Thymus (tissue), 11 donors: Measurements from ENCODE around the gene HVCN1. TPM values are rescaled to one million over a fixed set of nuclear protein-coding genes. Genes with fewer than 3 reads are reported as not detected.

Experiments used
- DNase-seq, 9 donors: peaks; one replicate each; pipeline ENCODE4 v3.0.0-alpha.2; 2013; ENCODE audit warnings: low spot score in 9 of 9, low read depth in 6 of 9, missing footprints in 1 of 9
- H3K27ac ChIP-seq, 2 donors: one replicate each; pipeline ENCODE4 v1.5.1; 2013; ENCODE audit warnings: control low read depth in 1 of 2, low read depth in 1 of 2, low read length in 1 of 2, mild to moderate bottlenecking in 1 of 2, moderate library complexity in 1 of 2
- H3K27me3 ChIP-seq, 2 donors: one replicate each; pipeline ENCODE4 v1.5.1; 2013; ENCODE audit warnings: low read length in 1 of 2; ENCODE audit not compliant: control insufficient read depth in 2 of 2, insufficient read depth in 1 of 2
- H3K36me3 ChIP-seq, 2 donors: one replicate each; pipeline ENCODE4 v1.5.1; 2013; ENCODE audit warnings: low read length in 1 of 2, mild to moderate bottlenecking in 1 of 2, moderate library complexity in 1 of 2; ENCODE audit not compliant: control insufficient read depth in 2 of 2, insufficient read depth in 2 of 2
- H3K4me1 ChIP-seq, 2 donors: one replicate each; pipeline ENCODE4 v1.5.1; 2013; ENCODE audit warnings: low read length in 2 of 2; ENCODE audit not compliant: control insufficient read depth in 2 of 2, insufficient read depth in 2 of 2
- H3K4me3 ChIP-seq, 2 donors: one replicate each; pipeline ENCODE4 v1.5.1; 2013; ENCODE audit warnings: low read length in 2 of 2, control low read depth in 1 of 2, mild to moderate bottlenecking in 1 of 2
- H3K9me3 ChIP-seq, 2 donors: one replicate each; pipeline ENCODE4 v1.5.1; 2013; ENCODE audit warnings: low read length in 1 of 2, mild to moderate bottlenecking in 1 of 2; ENCODE audit not compliant: control insufficient read depth in 2 of 2, insufficient read depth in 1 of 2
- WGBS: extraction: QIAGEN DNeasy Blood & Tissue Kit; methylation state at CpG from one replicate; pipeline ENCODE4 v1.1.7; 2013; 5-methylcytosine and 5-hydroxymethylcytosine counted together
- polyA plus RNA-seq: library from polyadenylated mRNA; stranded (reverse); fragments of 200-250 nt; gene quantifications from one replicate; pipeline ENCODE4 v1.2.3, GENCODE V29; 2013
- total RNA-seq: library from RNA; stranded (reverse); fragments of 120-200 nt; gene quantifications from one replicate; pipeline ENCODE4 v1.2.4, GENCODE V29; 2013
- donor health status: healthy.

HVCN1 gene
- total and polyA plus RNA-seq, 2 donors = 11.1 to 35.1 TPM

DNA sequence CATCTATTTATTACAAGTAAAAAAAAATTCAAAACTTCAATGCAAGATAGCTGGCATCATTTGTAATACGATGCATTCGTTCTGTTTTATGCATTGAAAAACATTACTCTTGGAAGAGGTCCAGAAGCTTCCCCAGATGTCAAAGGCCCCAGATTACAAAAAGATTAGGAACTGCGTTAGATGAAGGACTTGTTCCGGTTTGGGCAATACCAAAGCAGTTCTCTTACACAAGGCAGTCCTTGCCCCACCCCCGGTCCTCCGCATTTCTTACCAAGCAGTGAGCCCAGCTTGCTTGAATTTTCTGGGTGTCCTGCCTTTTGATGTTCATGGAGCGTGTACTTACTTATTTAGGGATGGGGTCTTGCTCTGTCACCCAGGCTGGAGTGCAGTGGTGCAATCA lies 4.8 kb upstream of the HVCN1 start:
- Histone ChIP-seq H3K4me1 (peaks cover 4 to 29% of the 10 kb centered on the region in 2 donors), H3K27me3 (peaks cover 0 to 1% of the 10 kb centered on the region in 2 donors), H3K27ac (no peak overlapping the region), H3K36me3 (no peaks in the 10 kb centered on the region), H3K9me3 (no peaks in the 10 kb centered on the region), H3K4me3 (no peak overlapping the region)
- 36% methylated on average over 7 of the region's 7 CpGs for whole genome bisulfite sequencing
- no peak for DNase-seq

DNA sequence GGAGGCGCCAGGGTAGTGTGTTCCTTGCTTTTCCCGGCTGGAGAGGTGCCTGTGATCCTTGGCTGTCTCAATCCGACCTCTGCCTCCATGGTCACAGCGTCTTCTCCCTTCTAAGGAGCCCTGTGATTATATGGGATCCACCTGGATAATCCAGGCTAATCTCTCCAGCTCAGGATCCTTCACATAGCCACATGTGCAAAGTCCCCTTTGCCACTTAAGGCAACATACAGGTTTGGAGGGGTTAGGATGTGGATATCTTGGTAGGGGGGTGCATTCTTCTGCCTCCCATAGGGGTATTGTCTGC lies 1.2 kb upstream of the HVCN1 start:
- 64% methylated on average over 4 of the region's 4 CpGs for WGBS
- Histone ChIP-seq H3K27ac (peak overlapping the region in 1 of 2 donors; percentile 59), H3K36me3 (no peaks in the 10 kb centered on the region), H3K27me3 (peaks cover 0 to 10% of the 10 kb centered on the region in 2 donors), H3K4me3 (no peak overlapping the region), H3K4me1 (peaks cover 6 to 29% of the 10 kb centered on the region in 2 donors), H3K9me3 (peaks cover 0 to 4% of the 10 kb centered on the region in 2 donors)
- DNase-seq = no peak

DNA sequence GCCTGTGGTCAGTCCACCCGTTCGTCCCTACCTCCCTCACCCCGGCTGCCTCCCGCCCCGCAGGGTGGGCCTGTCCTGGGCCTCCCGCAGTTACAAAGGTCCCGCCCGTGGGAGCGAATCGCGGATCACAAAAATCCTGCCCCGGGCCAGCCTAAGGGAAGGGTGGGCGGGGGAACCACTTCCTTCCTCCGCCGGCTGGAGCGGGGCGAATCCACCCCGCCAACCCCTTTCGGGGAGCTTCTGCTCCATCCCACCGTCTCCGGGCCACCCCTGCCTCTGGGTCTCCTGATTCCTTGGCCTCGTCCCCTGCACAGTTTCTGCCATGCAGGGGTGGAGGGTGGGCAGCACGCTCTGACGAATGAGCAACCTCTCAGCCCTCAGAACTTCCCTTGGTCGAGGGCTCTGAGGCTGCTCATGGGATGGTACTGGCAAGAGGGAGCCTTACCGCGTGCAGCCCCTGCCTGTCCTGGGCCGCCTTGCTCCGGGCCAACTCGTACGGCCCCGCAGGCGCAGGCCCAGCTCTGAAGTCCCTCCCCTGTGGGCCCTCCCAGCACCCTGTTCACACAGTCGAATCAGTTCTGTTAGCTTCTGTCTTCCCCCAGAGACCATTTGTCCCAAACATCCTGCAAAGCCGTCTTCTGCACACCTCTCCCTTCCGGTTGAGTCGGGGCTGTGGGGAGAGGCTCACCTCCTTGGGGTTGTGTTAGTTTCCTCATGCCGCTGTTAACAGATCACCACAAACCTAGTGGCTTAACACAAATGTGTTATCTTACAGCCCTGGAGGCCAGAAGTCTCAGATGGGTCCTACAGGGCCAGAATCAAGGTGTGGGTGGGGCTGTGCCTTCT lies 589 bp upstream of the HVCN1 start:
- Histone ChIP-seq H3K36me3 (no peaks in the 10 kb centered on the region), H3K27ac (peak overlapping the region; percentile 38 to 59), H3K9me3 (peaks cover 0 to 4% of the 10 kb centered on the region in 2 donors), H3K4me1 (peaks cover 6 to 29% of the 10 kb centered on the region in 2 donors), H3K4me3 (peak overlapping the region; percentile 61 to 68), H3K27me3 (peaks cover 0 to 10% of the 10 kb centered on the region in 2 donors)
- DNase-seq = peak in 6 of 9 donors; percentile 15 to 72 (median 40)
- WGBS = 1% methylated on average over 38 of the region's 38 CpGs

DNA sequence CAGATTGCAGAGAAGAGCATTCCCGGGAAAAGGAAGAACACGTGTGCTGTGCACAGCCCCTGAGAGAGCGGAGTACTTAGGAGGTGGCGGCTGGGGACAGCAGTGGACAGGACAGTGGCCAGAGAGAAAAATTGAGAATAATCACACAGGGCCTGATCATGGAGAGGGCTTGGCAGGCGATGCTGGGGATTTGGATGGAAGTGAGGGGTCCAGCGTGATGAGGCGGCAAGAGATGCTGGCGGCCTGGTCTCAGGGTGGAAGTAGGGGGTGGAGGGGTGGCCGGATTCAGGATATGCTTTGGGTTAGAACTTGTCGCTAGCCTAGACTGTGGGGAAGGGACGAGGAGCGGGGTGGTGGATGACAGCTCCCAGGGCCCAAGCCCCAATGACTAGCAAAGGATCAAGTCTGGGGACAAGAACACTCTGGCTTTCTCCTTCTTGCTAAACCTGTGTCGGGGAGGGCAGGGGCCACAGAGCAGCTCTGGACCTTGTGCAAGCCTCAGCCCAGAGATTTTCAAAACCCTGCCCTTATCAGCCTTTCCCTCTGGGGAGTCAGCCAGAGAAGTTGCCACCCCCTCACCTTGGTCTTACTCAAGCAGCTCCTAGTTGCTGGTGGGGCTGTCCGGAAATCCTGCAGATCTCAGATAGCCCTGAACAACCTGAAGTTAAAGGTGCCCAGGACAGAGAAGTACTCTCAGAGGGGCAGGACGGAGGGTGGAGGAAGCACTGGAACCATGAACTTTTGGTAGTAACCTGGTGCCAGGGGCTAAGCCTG lies 1.3 kb downstream of the HVCN1 start:
- peak overlapping the region in 1 of 2 donors; percentile 61 for H3K4me3 ChIP-seq

DNA sequence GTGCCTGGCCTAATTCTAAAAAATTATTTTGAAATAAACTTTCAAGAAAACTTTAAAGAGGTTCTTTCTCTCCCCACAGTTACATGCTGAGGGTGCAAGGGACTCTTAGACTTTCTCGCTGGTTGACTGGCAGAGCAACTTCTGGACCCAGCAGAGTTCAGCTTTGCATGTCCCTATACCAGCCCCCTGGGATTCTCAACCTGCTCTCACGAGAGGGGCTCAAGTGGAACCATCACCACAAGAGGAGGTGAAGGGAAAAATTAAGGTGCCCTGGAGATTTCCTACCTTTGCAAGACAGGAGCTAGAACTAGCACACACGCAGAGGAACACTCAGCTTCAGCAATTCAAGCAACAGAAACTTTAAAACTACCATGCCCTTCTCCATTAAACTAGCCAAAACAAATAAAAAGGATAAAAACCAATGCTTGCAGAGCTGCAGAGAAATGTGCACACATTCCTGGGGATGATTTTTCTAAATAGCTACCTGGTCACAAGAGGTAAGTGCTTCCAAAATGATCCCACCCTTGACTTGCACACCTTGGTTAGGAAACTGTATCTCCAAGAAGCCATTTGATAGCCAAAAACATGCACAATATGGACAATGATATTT lies 2.5 kb downstream of the HVCN1 start:
- H3K27me3 ChIP-seq = peaks cover 0 to 10% of the 10 kb centered on the region in 2 donors
- no peak for DNase-seq
- no peak overlapping the region for H3K27ac ChIP-seq
- peaks cover 0 to 4% of the 10 kb centered on the region in 2 donors for H3K9me3 ChIP-seq
- no peak overlapping the region for H3K4me3 ChIP-seq
- no peaks in the 10 kb centered on the region for H3K36me3 ChIP-seq
- 98% methylated on average over 3 of the region's 3 CpGs for WGBS
- H3K4me1 ChIP-seq = peaks cover 6 to 21% of the 10 kb centered on the region in 2 donors

More for the DNA sequence above, 1.3 kb downstream of the HVCN1 start:
- 93% methylated on average over 15 of the region's 15 CpGs for WGBS
- peaks cover 0 to 10% of the 10 kb centered on the region in 2 donors for H3K27me3 ChIP-seq
- peaks cover 0 to 4% of the 10 kb centered on the region in 2 donors for H3K9me3 ChIP-seq
- no peaks in the 10 kb centered on the region for H3K36me3 ChIP-seq
- DNase-seq = no peak
- H3K4me1 ChIP-seq = peaks cover 6 to 21% of the 10 kb centered on the region in 2 donors
- H3K27ac ChIP-seq = no peak overlapping the region

DNA sequence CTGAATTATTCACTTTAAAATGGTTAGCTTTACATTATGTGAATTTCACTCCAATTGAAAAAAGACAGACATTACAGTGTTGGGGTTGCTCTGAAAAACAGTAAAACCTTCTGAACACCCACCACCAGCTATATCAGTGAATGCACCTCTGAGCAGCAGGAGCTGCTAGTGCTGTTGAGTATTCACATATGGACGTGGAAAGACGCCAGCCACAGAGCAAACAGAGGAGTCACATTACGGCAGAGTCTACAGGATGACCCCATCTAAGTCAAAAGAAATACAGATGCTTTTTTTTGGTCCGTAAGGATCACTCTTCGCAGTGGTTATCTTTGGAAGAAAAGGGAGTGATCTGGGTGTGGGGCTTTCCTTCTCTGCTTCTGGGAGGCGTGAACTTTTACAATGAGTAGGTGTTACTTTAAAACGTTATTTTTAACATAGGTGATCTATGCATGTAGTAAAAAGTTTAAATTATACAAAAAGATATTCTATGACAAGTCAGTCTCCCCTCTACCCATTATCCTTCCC lies 4.5 kb downstream of the HVCN1 start:
- Histone ChIP-seq H3K36me3 (no peaks in the 10 kb centered on the region), H3K4me3 (no peak overlapping the region), H3K27ac (no peak overlapping the region), H3K27me3 (peaks cover 0 to 10% of the 10 kb centered on the region in 2 donors), H3K9me3 (peaks cover 0 to 4% of the 10 kb centered on the region in 2 donors), H3K4me1 (peaks cover 3 to 10% of the 10 kb centered on the region in 2 donors)
- no peak for DNase-seq
- 95% methylated on average over 7 of the region's 7 CpGs for WGBS

DNA sequence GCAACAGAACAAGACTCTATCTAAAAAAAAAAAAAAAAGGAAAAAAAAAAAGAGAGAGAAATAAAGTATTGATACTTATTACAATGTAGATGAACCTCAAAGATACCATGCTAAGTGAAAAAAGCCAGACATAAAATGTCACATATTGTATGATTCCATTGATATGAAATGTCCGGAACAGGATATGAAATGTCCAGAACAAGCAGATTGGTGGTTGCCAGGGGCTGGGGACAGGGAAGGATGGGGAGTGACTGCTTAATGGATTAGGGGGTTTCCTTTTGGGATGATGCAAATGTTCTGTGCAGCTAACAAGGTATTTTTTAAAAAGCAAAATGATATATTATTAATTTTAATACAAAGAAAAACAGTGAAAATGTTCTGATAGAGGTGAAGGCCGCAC lies 5.0 kb downstream of the HVCN1 start:
- DNase-seq = no peak
- Histone ChIP-seq H3K4me3 (no peak overlapping the region), H3K27ac (no peak overlapping the region), H3K36me3 (no peaks in the 10 kb centered on the region), H3K9me3 (peaks cover 0 to 4% of the 10 kb centered on the region in 2 donors), H3K4me1 (peaks cover 3 to 9% of the 10 kb centered on the region in 2 donors), H3K27me3 (peaks cover 0 to 10% of the 10 kb centered on the region in 2 donors)
- over 99% methylated on average over 2 of the region's 2 CpGs for WGBS

DNA sequence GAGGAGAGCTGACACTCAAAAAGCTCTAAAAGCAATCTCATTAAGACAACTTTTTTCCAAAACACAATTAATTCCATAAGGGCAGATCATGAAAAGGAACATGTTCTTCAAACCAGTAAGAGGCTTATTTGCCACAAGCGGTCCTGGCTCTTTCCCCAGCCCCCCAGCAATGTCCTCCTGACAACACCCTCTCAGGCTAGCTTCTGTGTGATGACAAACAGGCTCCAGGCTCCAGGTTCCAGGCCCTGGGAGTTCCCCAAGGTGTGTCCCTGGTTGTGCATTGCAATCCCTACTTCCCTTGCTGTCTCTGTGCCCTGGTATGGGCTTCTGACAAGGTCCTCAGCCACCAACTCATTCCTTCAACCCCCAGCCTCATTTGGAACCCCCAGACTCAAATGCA lies 8.9 kb downstream of the HVCN1 start:
- WGBS = 97% methylated on average over 1 of the region's 1 CpG
- H3K9me3 ChIP-seq = peaks cover 0 to 3% of the 10 kb centered on the region in 2 donors
- H3K27ac ChIP-seq = no peak overlapping the region
- no peaks in the 10 kb centered on the region for H3K36me3 ChIP-seq
- no peak overlapping the region for H3K4me3 ChIP-seq
- DNase-seq = no peak
- H3K4me1 ChIP-seq = peaks cover 9 to 19% of the 10 kb centered on the region in 2 donors
- no peaks in the 10 kb centered on the region for H3K27me3 ChIP-seq
